ENCODE data around the gene LRG1.

LRG1 gene

GRCh38 chr19:4503132-4503824 lies 36.6 kb downstream of the LRG1 start:
- peak overlapping the region; percentile 52 for H3K4me3 ChIP-seq
- peak overlapping the region; percentile 74 for H3K9ac ChIP-seq
- peaks cover 74% of the 10 kb centered on the region for H3K36me3 ChIP-seq
- H3K4me2 ChIP-seq = peak overlapping the region; percentile 84
- H3K27ac ChIP-seq = peak overlapping the region; percentile 81
- no peak for TF ChIP-seq Cebpa-rat (IDR thresholded peaks at IDR 0.05)
- no peaks in the 10 kb centered on the region for H3K27me3 ChIP-seq
- no peaks in the 10 kb centered on the region for H3K9me3 ChIP-seq
- peaks cover 13% of the 10 kb centered on the region for H4K20me1 ChIP-seq
- H3K4me1 ChIP-seq = peaks cover 56% of the 10 kb centered on the region

- peak overlapping the region; percentile 84 for H3K4me2 ChIP-seq
- H3K27ac ChIP-seq = peak overlapping the region; percentile 81
- peak overlapping the region; percentile 74 for H3K9ac ChIP-seq
- peak overlapping the region; percentile 52 for H3K4me3 ChIP-seq
- TF ChIP-seq Cebpa-rat (IDR thresholded peaks at IDR 0.05) = no peak
- H3K36me3 ChIP-seq = peaks cover 80% of the 10 kb centered on the region
- peaks cover 13% of the 10 kb centered on the region for H4K20me1 ChIP-seq
- peaks cover 56% of the 10 kb centered on the region for H3K4me1 ChIP-seq
- no peaks in the 10 kb centered on the region for H3K27me3 ChIP-seq
- H3K9me3 ChIP-seq = no peaks in the 10 kb centered on the region
Observed at GRCh38 chr19:4502282-4503131, 37.3 kb downstream of the LRG1 start.

GRCh38 chr19:4501691-4502090 lies 38.1 kb downstream of the LRG1 start:
- Histone ChIP-seq H3K36me3 (peaks cover 80% of the 10 kb centered on the region), H4K20me1 (peaks cover 13% of the 10 kb centered on the region), H3K4me1 (peaks cover 55% of the 10 kb centered on the region)

GRCh38 chr19:4500841-4501591 lies 38.8 kb downstream of the LRG1 start:
- Histone ChIP-seq H3K27ac (peak overlapping the region; percentile 81; the same call in 1 of the 2 replicates), H3K36me3 (peaks cover 80% of the 10 kb centered on the region), H3K4me2 (peak overlapping the region; percentile 84)

More at GRCh38 chr19:4501691-4502090, 38.1 kb downstream of the LRG1 start:
- H3K9me3 ChIP-seq = no peaks in the 10 kb centered on the region
- H3K4me2 ChIP-seq = peak overlapping the region; percentile 84
- H3K9ac ChIP-seq = peak overlapping the region; percentile 74; the same call in 1 of the 2 replicates
- no peak for TF ChIP-seq Cebpa-rat (IDR thresholded peaks at IDR 0.05)
- H3K4me3 ChIP-seq = no peak overlapping the region
- no peaks in the 10 kb centered on the region for H3K27me3 ChIP-seq
- H3K27ac ChIP-seq = peak overlapping the region; percentile 81

GRCh38 chr19:4499855-4500254 lies 40.0 kb downstream of the LRG1 start:
- Histone ChIP-seq H3K27ac (no peak overlapping the region), H3K9me3 (no peaks in the 10 kb centered on the region), H4K20me1 (peaks cover 21% of the 10 kb centered on the region), H3K36me3 (peaks cover 80% of the 10 kb centered on the region), H3K4me3 (no peak overlapping the region), H3K4me2 (no peak overlapping the region), H3K4me1 (peaks cover 42% of the 10 kb centered on the region), H3K9ac (no peak overlapping the region), H3K27me3 (no peaks in the 10 kb centered on the region)
- no peak for TF ChIP-seq Cebpa-rat (IDR thresholded peaks at IDR 0.05)

More at GRCh38 chr19:4500841-4501591, 38.8 kb downstream of the LRG1 start:
- Histone ChIP-seq H3K4me3 (no peak overlapping the region), H3K9ac (peak overlapping the region; percentile 74; the same call in 1 of the 2 replicates), H3K9me3 (no peaks in the 10 kb centered on the region), H3K4me1 (peaks cover 50% of the 10 kb centered on the region), H3K27me3 (no peaks in the 10 kb centered on the region), H4K20me1 (peaks cover 14% of the 10 kb centered on the region)
- no peak for TF ChIP-seq Cebpa-rat (IDR thresholded peaks at IDR 0.05)

GRCh38 chr19:4499318-4499717 lies 40.5 kb downstream of the LRG1 start:
- H4K20me1 ChIP-seq = peaks cover 16% of the 10 kb centered on the region
- no peaks in the 10 kb centered on the region for H3K9me3 ChIP-seq
- H3K27me3 ChIP-seq = no peaks in the 10 kb centered on the region
- H3K36me3 ChIP-seq = peaks cover 81% of the 10 kb centered on the region
- no peak overlapping the region for H3K27ac ChIP-seq
- H3K4me2 ChIP-seq = no peak overlapping the region
- H3K9ac ChIP-seq = no peak overlapping the region
- no peak for TF ChIP-seq Cebpa-rat (IDR thresholded peaks at IDR 0.05)
- peaks cover 36% of the 10 kb centered on the region for H3K4me1 ChIP-seq
- H3K4me3 ChIP-seq = no peak overlapping the region

GRCh38 chr19:4498694-4499093 lies 41.1 kb downstream of the LRG1 start:
- no peaks in the 10 kb centered on the region for H3K9me3 ChIP-seq
- H3K36me3 ChIP-seq = peaks cover 87% of the 10 kb centered on the region
- no peaks in the 10 kb centered on the region for H3K27me3 ChIP-seq
- H3K4me3 ChIP-seq = no peak overlapping the region
- no peak overlapping the region for H3K27ac ChIP-seq
- no peak overlapping the region for H3K9ac ChIP-seq
- no peak for TF ChIP-seq Cebpa-rat (IDR thresholded peaks at IDR 0.05)
- H3K4me1 ChIP-seq = peaks cover 30% of the 10 kb centered on the region
- peaks cover 14% of the 10 kb centered on the region for H4K20me1 ChIP-seq
- no peak overlapping the region for H3K4me2 ChIP-seq

- H3K9ac ChIP-seq = no peak overlapping the region
- no peak overlapping the region for H3K27ac ChIP-seq
- H3K4me1 ChIP-seq = peaks cover 22% of the 10 kb centered on the region
- H3K4me2 ChIP-seq = no peak overlapping the region
- H3K4me3 ChIP-seq = no peak overlapping the region
- H4K20me1 ChIP-seq = peaks cover 16% of the 10 kb centered on the region; the same call in 1 of the 2 replicates
- TF ChIP-seq Cebpa-rat (IDR thresholded peaks at IDR 0.05) = no peak
- H3K27me3 ChIP-seq = no peaks in the 10 kb centered on the region
- H3K36me3 ChIP-seq = peaks cover 95% of the 10 kb centered on the region
- no peaks in the 10 kb centered on the region for H3K9me3 ChIP-seq
Observed at GRCh38 chr19:4497770-4498389, 42.0 kb downstream of the LRG1 start.

- no peak overlapping the region for H3K9ac ChIP-seq
- peaks cover 16% of the 10 kb centered on the region; the same call in 1 of the 2 replicates for H4K20me1 ChIP-seq
- H3K27ac ChIP-seq = no peak overlapping the region
- H3K4me1 ChIP-seq = peaks cover 6% of the 10 kb centered on the region
- H3K4me3 ChIP-seq = no peak overlapping the region
- TF ChIP-seq Cebpa-rat (IDR thresholded peaks at IDR 0.05) = no peak
- H3K4me2 ChIP-seq = no peak overlapping the region
- H3K9me3 ChIP-seq = no peaks in the 10 kb centered on the region
- no peaks in the 10 kb centered on the region for H3K27me3 ChIP-seq
- peaks cover 95% of the 10 kb centered on the region for H3K36me3 ChIP-seq
Observed at GRCh38 chr19:4496304-4496703, 43.5 kb downstream of the LRG1 start.
